GM06990 (cell line): ENCODE measurements around the gene HHIP.

Experiments used
- DNase-seq: peaks from one replicate; pipeline ENCODE4 v3.0.0-alpha.2; 2011; ENCODE audit not compliant: insufficient read length; ENCODE audit errors: extremely low read depth
- H3K27me3 ChIP-seq: replicated peaks from 2 replicates; pipeline ENCODE4 v1.6.0; 2011; ENCODE audit warnings: low read length; ENCODE audit not compliant: control insufficient read depth, insufficient read depth
- H3K36me3 ChIP-seq: 2 replicates; pipeline ENCODE4 v1.5.1; 2011; ENCODE audit warnings: low read length; ENCODE audit not compliant: control insufficient read depth, insufficient read depth
- H3K4me3 ChIP-seq: replicated peaks from 2 replicates; pipeline ENCODE4 v1.5.1; 2011; ENCODE audit warnings: low read depth, mild to moderate bottlenecking, control low read depth, low read length
- TF ChIP-seq, protein P1 (sequence below): IDR thresholded peaks from 2 replicates; pipeline ENCODE4 v1.5.1; 2011; ENCODE audit warnings: low read length, control low read depth, mild to moderate bottlenecking, inconsistent platforms; ENCODE audit not compliant: insufficient read depth, poor library complexity, severe bottlenecking

The HHIP gene

DNA sequence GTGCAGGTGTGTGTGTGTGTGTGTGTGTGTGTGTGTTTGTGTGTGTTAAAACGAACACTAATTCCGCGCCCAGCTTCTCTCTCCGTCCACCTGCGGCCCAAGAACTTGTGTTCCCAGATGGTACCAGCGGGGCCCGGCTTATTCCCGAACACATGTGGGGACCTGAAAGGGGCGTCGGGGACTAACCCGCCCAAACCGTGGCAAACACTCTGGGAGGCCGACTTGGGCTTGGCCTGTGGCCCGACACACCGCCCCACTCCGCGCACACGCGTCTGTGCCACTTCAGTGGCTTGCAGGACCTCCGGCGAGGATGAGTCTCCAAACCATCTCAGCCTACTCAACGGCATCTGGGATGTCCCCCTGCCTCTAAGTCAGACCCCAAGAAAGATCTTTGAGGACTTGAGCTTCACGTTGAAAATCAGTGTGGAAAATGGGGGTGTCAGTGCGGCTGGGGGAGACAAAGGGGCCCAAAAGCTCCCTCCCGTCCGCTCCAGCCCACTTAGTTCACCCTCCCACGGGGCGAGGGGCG, 790 bp upstream of the HHIP start:
- peak; percentile 15 for DNase-seq
- Histone ChIP-seq H3K4me3 (no peak overlapping the region), H3K36me3 (no peaks in the 10 kb centered on the region), H3K27me3 (peaks cover 2% of the 10 kb centered on the region; the same call in 1 of the 2 replicates)
- TF ChIP-seq, protein P1, sequence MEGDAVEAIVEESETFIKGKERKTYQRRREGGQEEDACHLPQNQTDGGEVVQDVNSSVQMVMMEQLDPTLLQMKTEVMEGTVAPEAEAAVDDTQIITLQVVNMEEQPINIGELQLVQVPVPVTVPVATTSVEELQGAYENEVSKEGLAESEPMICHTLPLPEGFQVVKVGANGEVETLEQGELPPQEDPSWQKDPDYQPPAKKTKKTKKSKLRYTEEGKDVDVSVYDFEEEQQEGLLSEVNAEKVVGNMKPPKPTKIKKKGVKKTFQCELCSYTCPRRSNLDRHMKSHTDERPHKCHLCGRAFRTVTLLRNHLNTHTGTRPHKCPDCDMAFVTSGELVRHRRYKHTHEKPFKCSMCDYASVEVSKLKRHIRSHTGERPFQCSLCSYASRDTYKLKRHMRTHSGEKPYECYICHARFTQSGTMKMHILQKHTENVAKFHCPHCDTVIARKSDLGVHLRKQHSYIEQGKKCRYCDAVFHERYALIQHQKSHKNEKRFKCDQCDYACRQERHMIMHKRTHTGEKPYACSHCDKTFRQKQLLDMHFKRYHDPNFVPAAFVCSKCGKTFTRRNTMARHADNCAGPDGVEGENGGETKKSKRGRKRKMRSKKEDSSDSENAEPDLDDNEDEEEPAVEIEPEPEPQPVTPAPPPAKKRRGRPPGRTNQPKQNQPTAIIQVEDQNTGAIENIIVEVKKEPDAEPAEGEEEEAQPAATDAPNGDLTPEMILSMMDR = no peak

DNA sequence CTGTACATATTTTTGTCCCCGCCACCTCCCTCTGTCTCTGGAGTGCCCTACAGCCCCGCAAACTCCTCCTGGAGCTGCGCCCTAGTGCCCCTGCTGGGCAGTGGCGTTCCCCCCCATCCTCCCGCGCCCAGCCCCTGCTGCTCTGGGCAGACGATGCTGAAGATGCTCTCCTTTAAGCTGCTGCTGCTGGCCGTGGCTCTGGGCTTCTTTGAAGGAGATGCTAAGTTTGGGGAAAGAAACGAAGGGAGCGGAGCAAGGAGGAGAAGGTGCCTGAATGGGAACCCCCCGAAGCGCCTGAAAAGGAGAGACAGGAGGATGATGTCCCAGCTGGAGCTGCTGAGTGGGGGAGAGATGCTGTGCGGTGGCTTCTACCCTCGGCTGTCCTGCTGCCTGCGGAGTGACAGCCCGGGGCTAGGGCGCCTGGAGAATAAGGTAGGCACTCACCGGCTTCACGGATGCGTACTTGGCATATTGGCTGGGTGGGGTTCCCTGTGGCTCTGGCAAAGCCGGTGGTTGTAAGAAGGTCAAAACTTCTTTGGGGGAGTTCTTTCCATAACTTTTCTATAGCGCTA, 653 bp downstream of the HHIP start:
- peak overlapping the region; percentile 25; the same call in 1 of the 2 replicates for H3K4me3 ChIP-seq
- peak; percentile 26 for DNase-seq
- TF ChIP-seq, protein P1 = no peak

DNA sequence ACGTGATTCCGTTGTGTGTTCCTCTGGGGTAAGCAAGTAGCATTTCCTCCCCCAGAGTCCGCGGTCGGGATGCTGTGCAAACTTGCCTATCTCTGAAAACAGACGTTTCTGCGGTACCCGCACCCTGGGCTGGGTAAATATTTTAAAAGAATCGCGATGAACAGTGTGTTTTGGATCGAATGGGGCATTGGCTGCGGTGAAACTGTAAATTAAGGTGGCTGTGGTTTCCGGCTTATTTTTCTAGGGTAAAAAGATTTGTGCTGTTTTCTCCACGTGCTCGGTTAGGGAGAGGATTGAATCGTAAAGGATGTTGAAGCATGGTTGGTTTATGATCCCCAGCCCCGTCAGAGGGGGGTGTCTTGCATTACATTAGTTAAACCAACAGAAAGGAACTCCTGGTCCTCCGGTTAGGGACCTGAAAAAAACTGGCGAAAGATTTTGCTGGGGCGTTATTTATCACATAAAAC, 1.2 kb downstream of the HHIP start:
- H3K4me3 ChIP-seq = no peak overlapping the region; the same call in 1 of the 2 replicates
- no peaks in the 10 kb centered on the region for H3K36me3 ChIP-seq
- no peak for DNase-seq
- H3K27me3 ChIP-seq = peaks cover 2% of the 10 kb centered on the region; the same call in 1 of the 2 replicates
- TF ChIP-seq, protein P1 = no peak

More for the DNA sequence above, 653 bp downstream of the HHIP start:
- Histone ChIP-seq H3K36me3 (no peaks in the 10 kb centered on the region), H3K27me3 (peaks cover 2% of the 10 kb centered on the region; the same call in 1 of the 2 replicates)

GRCh38 chr4:144647590-144647989, 1.6 kb downstream of the HHIP start:
- Histone ChIP-seq H3K27me3 (peaks cover 2% of the 10 kb centered on the region; the same call in 1 of the 2 replicates), H3K4me3 (no peak overlapping the region), H3K36me3 (no peaks in the 10 kb centered on the region)
- TF ChIP-seq, protein P1 = no peak
- DNase-seq = no peak

GRCh38 chr4:144648042-144648441, 2.1 kb downstream of the HHIP start:
- Histone ChIP-seq H3K36me3 (no peaks in the 10 kb centered on the region), H3K27me3 (peaks cover 2% of the 10 kb centered on the region; the same call in 1 of the 2 replicates), H3K4me3 (no peak overlapping the region)
- no peak for DNase-seq
- TF ChIP-seq, protein P1 = no peak

DNA sequence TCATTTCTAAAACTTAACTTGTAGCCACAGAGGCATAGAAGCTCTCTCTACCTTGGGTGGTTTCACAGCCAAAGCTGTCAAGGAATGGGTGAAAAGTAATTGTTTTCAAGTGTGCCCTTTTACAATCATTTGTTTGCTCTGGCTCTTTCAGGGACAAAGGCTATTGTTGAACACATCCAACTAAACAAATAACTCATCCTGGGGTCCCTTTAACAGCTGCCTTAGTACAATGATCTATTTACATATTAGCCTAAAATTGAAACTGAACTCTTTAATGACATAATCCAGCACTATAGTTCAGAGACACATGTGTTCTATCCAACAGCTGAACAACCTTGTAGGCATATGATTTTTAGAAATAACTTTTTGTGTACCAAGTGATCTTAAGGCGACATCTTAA, 3.7 kb downstream of the HHIP start:
- Histone ChIP-seq H3K36me3 (no peaks in the 10 kb centered on the region), H3K27me3 (peaks cover 2% of the 10 kb centered on the region; the same call in 1 of the 2 replicates), H3K4me3 (no peak overlapping the region)
- DNase-seq = no peak
- TF ChIP-seq, protein P1 = no peak
